A549 (cell line): ENCODE results near the gene DEF6. TPM values are rescaled to one million over a fixed set of nuclear protein-coding genes. Genes with fewer than 3 reads are reported as not detected.

Experiments used
- ATAC-seq, 2 experiments: fragments of 200-7000 bp in 1 of 2; fragments of >200 bp in 1 of 2; cut with Nextera tagmentation in 1 of 2; cut with Tn5 transposase in 1 of 2; 3 replicates each; pipeline versions ENCODE4 v1.8.0 to v1.9.1; 2018 to 2020; ENCODE audit warnings: mild to moderate bottlenecking in 1 of 2, moderate library complexity in 1 of 2
- CTCF ChIA-PET: fragments of 300-600 bp; sonication (Branson Sonifier 250); formaldehyde crosslinking; extraction: SDS; loops from one replicate; lab custom pipeline; 2021; ENCODE audit warnings: antibody characterized with exemption, inconsistent platforms; lab: Yijun Ruan, JAX
- POLR2A ChIA-PET: fragments of 350-600 bp; formaldehyde crosslinking; extraction: SDS; loops from one replicate; lab custom pipeline; 2021; ENCODE audit warnings: antibody characterized with exemption, inconsistent platforms; lab: Yijun Ruan, JAX
- DNase-seq, 2 experiments: peaks; one replicate each; pipeline versions ENCODE4 v3.0.0 to v3.0.0-alpha.2; 2011 to 2016; ENCODE audit warnings: low read depth in 1 of 2, low spot score in 1 of 2
- FAIRE-seq: peaks from 2 replicates; lab custom pipeline; 2011; peaks lifted over from hg19 to GRCh38; lab: Jason Lieb, UNC
- H3K27ac ChIP-seq, 2 experiments: fragments of >200 bp; sonication (Bioruptor Twin); formaldehyde crosslinking; 3 replicates each; pipeline ENCODE4 v1.5.1; 2016 to 2017
- H3K4me1 ChIP-seq: fragments of >200 bp; sonication (Bioruptor Twin); formaldehyde crosslinking; 3 replicates; pipeline ENCODE4 v1.6.1; 2016
- H3K4me2 ChIP-seq: fragments of >200 bp; sonication (Bioruptor Twin); formaldehyde crosslinking; 3 replicates; pipeline ENCODE4 v1.6.1; 2016
- H3K4me3 ChIP-seq: fragments of >200 bp; sonication (Bioruptor Twin); formaldehyde crosslinking; 3 replicates; pipeline ENCODE4 v1.5.1; 2016
- H3K9me3 ChIP-seq: fragments of >200 bp; sonication (Bioruptor Twin); formaldehyde crosslinking; 3 replicates; pipeline ENCODE4 v1.6.1; 2016
- CBX2 ChIP-seq: fragments of 200-600 bp; sonication (generic); IDR thresholded peaks from 2 replicates; pipeline ENCODE4 v1.6.1; 2016; ENCODE audit warnings: low read depth, mild to moderate bottlenecking, borderline replicate concordance
- EHF ChIP-seq: fragments of 250-450 bp; sonication (Bioruptor Pico); IDR thresholded peaks from 2 replicates; pipeline ENCODE4 v1.5.0; 2020; ENCODE audit warnings: mild to moderate bottlenecking
- ELK1 ChIP-seq: fragments of 150-350 bp; IDR thresholded peaks from 2 replicates; pipeline ENCODE4 v1.6.1; 2014; ENCODE audit warnings: low read depth, mild to moderate bottlenecking, low read length
- ESRRA ChIP-seq: fragments of 150-350 bp; IDR thresholded peaks from 2 replicates; pipeline ENCODE4 v1.6.1; 2014; ENCODE audit warnings: mild to moderate bottlenecking, low read length, borderline replicate concordance
- FOSB ChIP-seq: fragments of 250-450 bp; sonication (Bioruptor Pico); IDR thresholded peaks from 2 replicates; pipeline ENCODE4 v1.5.0; 2020; ENCODE audit warnings: mild to moderate bottlenecking, moderate library complexity
- FOSL2 ChIP-seq, 2 experiments: fragments of 450-650 bp in 1 of 2; fragments of >200 bp in 1 of 2; sonication (Bioruptor Twin) in 1 of 2; formaldehyde crosslinking; IDR thresholded peaks; 2 replicates each; pipeline versions ENCODE4 v1.5.0 to v1.6.1; 2016 to 2020; ENCODE audit warnings: mild to moderate bottlenecking in 1 of 2, moderate library complexity in 1 of 2
- FOXS1 ChIP-seq: fragments of 250-450 bp; sonication (Bioruptor Pico); IDR thresholded peaks from 2 replicates; pipeline ENCODE4 v1.5.0; 2020; ENCODE audit warnings: mild to moderate bottlenecking, moderate library complexity
- HDAC2 ChIP-seq: fragments of 200-600 bp; sonication (generic); IDR thresholded peaks from 2 replicates; pipeline ENCODE4 v1.6.1; 2016
- HMGXB4 ChIP-seq: fragments of 250-450 bp; sonication (Bioruptor Pico); IDR thresholded peaks from 2 replicates; pipeline ENCODE4 v1.5.0; 2021; ENCODE audit warnings: mild to moderate bottlenecking, moderate library complexity, borderline replicate concordance
- HOXB13 ChIP-seq: fragments of 250-450 bp; sonication (Bioruptor Pico); IDR thresholded peaks from 2 replicates; pipeline ENCODE4 v1.5.0; 2020; ENCODE audit warnings: low read depth, mild to moderate bottlenecking, moderate library complexity
- JUN ChIP-seq, 2 experiments: fragments of >200 bp; sonication (Bioruptor Twin); formaldehyde crosslinking; IDR thresholded peaks; 2 replicates in 1 of 2; 3 replicates in 1 of 2; pipeline ENCODE4 v1.6.1; 2016 to 2017
- MYC ChIP-seq: IDR thresholded peaks from 2 replicates; pipeline ENCODE4 v1.6.1; 2012; ENCODE audit warnings: mild to moderate bottlenecking, inconsistent platforms, low read length, improper control_type of control experiment, borderline replicate concordance
- NPAS2 ChIP-seq: fragments of 250-450 bp; sonication (Bioruptor Pico); IDR thresholded peaks from 2 replicates; pipeline ENCODE4 v1.8.0; 2022; ENCODE audit warnings: mild to moderate bottlenecking, moderate library complexity, borderline replicate concordance
- NR3C1 ChIP-seq: fragments of >200 bp; sonication (Bioruptor Twin); formaldehyde crosslinking; IDR thresholded peaks from 3 replicates; pipeline ENCODE4 v1.6.1; 2017
- PHF8 ChIP-seq: fragments of 200-600 bp; sonication (generic); IDR thresholded peaks from 2 replicates; pipeline ENCODE4 v1.6.1; 2016; ENCODE audit warnings: low read depth, mild to moderate bottlenecking, antibody characterized with exemption, moderate library complexity, borderline replicate concordance
- RAD21 ChIP-seq, 2 experiments: fragments of >200 bp in 1 of 2; sonication (Bioruptor Twin) in 1 of 2; formaldehyde crosslinking in 1 of 2; IDR thresholded peaks in 1 of 2; conservative IDR thresholded peaks in 1 of 2; 2 replicates in 1 of 2; 3 replicates in 1 of 2; pipeline ENCODE4 v1.6.1; 2012 to 2018; ENCODE audit warnings: inconsistent platforms in 1 of 2
- REST ChIP-seq: fragments of 200-600 bp; sonication (generic); IDR thresholded peaks from 2 replicates; pipeline ENCODE4 v1.6.1; 2016; ENCODE audit warnings: antibody characterized with exemption, mild to moderate bottlenecking, moderate library complexity
- RNF2 ChIP-seq: fragments of 200-600 bp; sonication (generic); IDR thresholded peaks from 2 replicates; pipeline ENCODE4 v1.6.1; 2016; ENCODE audit warnings: low read depth, mild to moderate bottlenecking, antibody characterized with exemption, moderate library complexity, borderline replicate concordance
- SMC3 ChIP-seq: fragments of >200 bp; sonication (Bioruptor Twin); formaldehyde crosslinking; IDR thresholded peaks from 3 replicates; pipeline ENCODE4 v1.6.1; 2018; ENCODE audit warnings: inconsistent platforms
- USF2 ChIP-seq: fragments of 450-650 bp; IDR thresholded peaks from 2 replicates; pipeline ENCODE4 v1.6.1; 2014; ENCODE audit warnings: antibody characterized with exemption
- ZFP36 ChIP-seq: fragments of 450-650 bp; IDR thresholded peaks from 2 replicates; pipeline ENCODE4 v1.6.1; 2014; ENCODE audit warnings: borderline replicate concordance; ENCODE audit not compliant: partially characterized antibody
- WGBS: methylation state at CpG from one replicate; pipeline ENCODE4 v1.1.6; 2017; ENCODE audit errors: missing lambda C conversion rate; 5-methylcytosine and 5-hydroxymethylcytosine counted together
- polyA plus RNA-seq, 4 experiments: library from polyadenylated mRNA; depleted of rRNA in 3 of 4; stranded (reverse); fragments of >200 nt; fragmentation: RNase III in 1 of 4; extraction: RNeasy Plus Mini Kit Qiagen cat#74134 plus additional on column Dnase treatment in 1 of 4; gene quantifications; 2 replicates in 3 of 4; 3 replicates in 1 of 4; pipeline ENCODE4 v1.2.3, GENCODE V29; 2011 to 2017

The DEF6 gene
- polyA plus RNA-seq, 2 of the 4 experiments (the other 2 are of a cell fraction) = 0.05 TPM

GRCh38 chr6:35295521-35296315, 1.9 kb upstream of the DEF6 start:
- TF ChIP-seq NR3C1 (no peak), HDAC2 (no peak), REST (no peak), ZFP36 (no peak), RAD21 (conservative IDR thresholded peaks at IDR 0.05 in 1 of 2, IDR thresholded peaks at IDR 0.05 in 1 of 2) (no peak), JUN (IDR thresholded peaks at IDR 0.05) (no peak), EHF (no peak), SMC3 (no peak), NPAS2 (CRISPR knock-in tag) (no peak), CBX2 (no peak), ELK1 (no peak), ESRRA (no peak), FOXS1 (CRISPR knock-in tag) (no peak), FOSL2 (IDR thresholded peaks at IDR 0.05) (no peak), FOSL2 (CRISPR knock-in tag; IDR thresholded peaks at IDR 0.05) (no peak)
- FAIRE-seq (no peak), ATAC-seq (no peak), DNase-seq (no peak)
- POLR2A ChIA-PET = no interaction called here
- H3K4me2 ChIP-seq = no peak overlapping the region
- no peaks in the 10 kb centered on the region for H3K4me1 ChIP-seq
- H3K9me3 ChIP-seq = no peaks in the 10 kb centered on the region
- no peak overlapping the region for H3K27ac ChIP-seq
- no CpG with 5 or more reads among the region's 3 CpGs for WGBS
- CTCF ChIA-PET = interaction anchor here (0.5 to 2.4 kb wide), 12 partner anchors 9 to 442 kb away, joined by 3 to 16 read pairs (median 4); no protein-coding TSS in a partner anchor
- H3K4me3 ChIP-seq = no peak overlapping the region

GRCh38 chr6:35296931-35297600, 552 bp upstream of the DEF6 start:
- Histone ChIP-seq H3K9me3 (no peaks in the 10 kb centered on the region), H3K4me1 (no peaks in the 10 kb centered on the region), H3K4me3 (no peak overlapping the region), H3K4me2 (no peak overlapping the region), H3K27ac (no peak overlapping the region)
- FAIRE-seq = no peak
- POLR2A ChIA-PET = no interaction called here
- TF ChIP-seq ESRRA = no peak
- TF ChIP-seq PHF8 = no peak
- no peak for TF ChIP-seq HMGXB4
- TF ChIP-seq RNF2 = no peak
- no peak for TF ChIP-seq HOXB13 (CRISPR knock-in tag)
- TF ChIP-seq MYC = no peak
- TF ChIP-seq FOSB = no peak
- no peak for TF ChIP-seq USF2
- TF ChIP-seq EHF = no peak
- DNase-seq = no peak
- 92% methylated on average over 4 of the region's 6 CpGs for WGBS
- no peak for ATAC-seq
- CTCF ChIA-PET = interaction anchor here (1.2 to 2.4 kb wide), 5 partner anchors 11 to 154 kb away, joined by 4 to 16 read pairs (median 7); no protein-coding TSS in a partner anchor
